Testis (tissue), 2 donors: Measurements from ENCODE around the gene MYBPHL.

Source experiments
- POLR2A ChIP-seq: fragments of 450-650 bp; IDR thresholded peaks from one replicate; pipeline ENCODE4 v1.6.1; 2017; ENCODE audit warnings: antibody characterized with exemption, mild to moderate bottlenecking, moderate library complexity
- TF ChIP-seq, protein P1 (sequence below), 3 experiments: fragments of 450-650 bp in 2 of 3; fragments of 200-600 bp in 1 of 3; sonication (generic) in 1 of 3; IDR thresholded peaks; one replicate each; pipeline ENCODE4 v1.5.1; 2016 to 2019; ENCODE audit warnings: antibody characterized with exemption in 3 of 3, mild to moderate bottlenecking in 2 of 3, moderate library complexity in 1 of 3

DNA sequence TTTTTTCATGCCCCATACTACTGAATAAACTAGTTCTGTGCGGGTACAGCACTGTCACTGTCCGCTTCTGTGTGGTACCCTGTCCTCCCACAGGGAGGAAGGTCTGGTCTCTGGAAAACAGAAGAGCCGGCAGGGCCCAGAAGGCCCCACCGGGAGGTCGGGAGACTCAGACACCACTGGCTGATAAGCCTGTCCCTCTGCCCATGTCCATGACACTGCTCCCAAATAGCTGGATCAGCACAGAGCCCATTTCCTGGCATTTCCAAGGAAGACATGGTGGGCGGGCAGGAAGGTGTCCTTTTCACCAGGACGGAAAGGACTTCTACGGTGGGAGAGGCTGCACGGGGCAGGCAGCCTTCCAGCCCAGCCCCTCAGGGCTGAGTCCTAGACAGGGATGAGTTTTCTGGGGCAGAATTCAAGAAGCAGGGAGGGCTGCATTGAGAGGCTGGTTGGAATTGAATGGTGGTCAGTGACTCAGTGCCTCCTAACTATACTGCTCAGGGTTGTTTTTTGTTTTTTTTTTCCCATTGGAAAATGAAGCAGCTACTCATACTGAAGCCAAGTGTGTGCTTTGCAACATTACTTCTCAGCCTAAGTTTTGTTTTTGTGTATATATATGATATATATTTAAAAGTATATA lies 31.0 kb downstream of the MYBPHL start:
- TF ChIP-seq POLR2A = no peak
- TF ChIP-seq, protein P1, sequence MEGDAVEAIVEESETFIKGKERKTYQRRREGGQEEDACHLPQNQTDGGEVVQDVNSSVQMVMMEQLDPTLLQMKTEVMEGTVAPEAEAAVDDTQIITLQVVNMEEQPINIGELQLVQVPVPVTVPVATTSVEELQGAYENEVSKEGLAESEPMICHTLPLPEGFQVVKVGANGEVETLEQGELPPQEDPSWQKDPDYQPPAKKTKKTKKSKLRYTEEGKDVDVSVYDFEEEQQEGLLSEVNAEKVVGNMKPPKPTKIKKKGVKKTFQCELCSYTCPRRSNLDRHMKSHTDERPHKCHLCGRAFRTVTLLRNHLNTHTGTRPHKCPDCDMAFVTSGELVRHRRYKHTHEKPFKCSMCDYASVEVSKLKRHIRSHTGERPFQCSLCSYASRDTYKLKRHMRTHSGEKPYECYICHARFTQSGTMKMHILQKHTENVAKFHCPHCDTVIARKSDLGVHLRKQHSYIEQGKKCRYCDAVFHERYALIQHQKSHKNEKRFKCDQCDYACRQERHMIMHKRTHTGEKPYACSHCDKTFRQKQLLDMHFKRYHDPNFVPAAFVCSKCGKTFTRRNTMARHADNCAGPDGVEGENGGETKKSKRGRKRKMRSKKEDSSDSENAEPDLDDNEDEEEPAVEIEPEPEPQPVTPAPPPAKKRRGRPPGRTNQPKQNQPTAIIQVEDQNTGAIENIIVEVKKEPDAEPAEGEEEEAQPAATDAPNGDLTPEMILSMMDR (IDR thresholded peaks at IDR 0.05) = no peak
